HEK293 (cell line): ENCODE measurements around the gene IQCB1.

Source experiments
- KLF1 ChIP-seq: fragments of 450-650 bp; formaldehyde crosslinking; IDR thresholded peaks from 2 replicates; pipeline ENCODE4 v1.5.1; 2016; ENCODE audit warnings: missing biosample characterization, missing genetic modification characterization
- SP2 ChIP-seq: fragments of 450-650 bp; formaldehyde crosslinking; IDR thresholded peaks from 2 replicates; pipeline ENCODE4 v1.5.1; 2016; ENCODE audit warnings: missing biosample characterization, missing genetic modification characterization
- TRIM28 ChIP-seq: IDR thresholded peaks from 2 replicates; pipeline ENCODE4 v1.6.1; 2011; ENCODE audit warnings: low read length, control low read depth, borderline replicate concordance
- ZNF48 ChIP-seq: fragments of 450-650 bp; formaldehyde crosslinking; IDR thresholded peaks from 2 replicates; pipeline ENCODE4 v1.5.1; 2016; ENCODE audit warnings: missing biosample characterization, missing genetic modification characterization
- ZNF585B ChIP-seq: fragments of 450-650 bp; formaldehyde crosslinking; IDR thresholded peaks from 2 replicates; pipeline ENCODE4 v1.5.1; 2016; ENCODE audit warnings: missing biosample characterization, missing genetic modification characterization
- TF ChIP-seq, protein P1 (sequence below): fragments of 450-650 bp; formaldehyde crosslinking; IDR thresholded peaks from 2 replicates; pipeline ENCODE4 v1.5.1; 2016; ENCODE audit warnings: missing biosample characterization, missing genetic modification characterization

DNA sequence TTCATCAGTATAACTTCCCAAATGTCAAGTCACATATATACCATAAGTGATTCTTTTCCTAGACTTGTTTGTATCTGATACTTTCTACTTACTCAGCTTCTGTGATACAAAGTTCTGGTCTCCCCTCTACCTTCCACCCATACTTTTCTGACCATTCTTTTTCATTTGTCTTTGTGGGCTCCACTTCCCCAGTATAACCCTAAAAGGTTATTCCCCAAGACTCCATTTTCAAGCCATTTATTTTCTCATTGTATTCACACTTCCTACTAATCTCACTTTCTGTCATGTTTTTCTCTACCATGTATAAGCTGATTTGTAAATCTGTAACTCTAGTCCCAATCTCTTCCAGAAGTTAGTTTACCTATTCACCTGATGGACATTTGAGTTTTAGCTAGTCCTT, 34.0 kb downstream of the IQCB1 start:
- TF ChIP-seq, protein P1, sequence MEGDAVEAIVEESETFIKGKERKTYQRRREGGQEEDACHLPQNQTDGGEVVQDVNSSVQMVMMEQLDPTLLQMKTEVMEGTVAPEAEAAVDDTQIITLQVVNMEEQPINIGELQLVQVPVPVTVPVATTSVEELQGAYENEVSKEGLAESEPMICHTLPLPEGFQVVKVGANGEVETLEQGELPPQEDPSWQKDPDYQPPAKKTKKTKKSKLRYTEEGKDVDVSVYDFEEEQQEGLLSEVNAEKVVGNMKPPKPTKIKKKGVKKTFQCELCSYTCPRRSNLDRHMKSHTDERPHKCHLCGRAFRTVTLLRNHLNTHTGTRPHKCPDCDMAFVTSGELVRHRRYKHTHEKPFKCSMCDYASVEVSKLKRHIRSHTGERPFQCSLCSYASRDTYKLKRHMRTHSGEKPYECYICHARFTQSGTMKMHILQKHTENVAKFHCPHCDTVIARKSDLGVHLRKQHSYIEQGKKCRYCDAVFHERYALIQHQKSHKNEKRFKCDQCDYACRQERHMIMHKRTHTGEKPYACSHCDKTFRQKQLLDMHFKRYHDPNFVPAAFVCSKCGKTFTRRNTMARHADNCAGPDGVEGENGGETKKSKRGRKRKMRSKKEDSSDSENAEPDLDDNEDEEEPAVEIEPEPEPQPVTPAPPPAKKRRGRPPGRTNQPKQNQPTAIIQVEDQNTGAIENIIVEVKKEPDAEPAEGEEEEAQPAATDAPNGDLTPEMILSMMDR, result no peak
- TF ChIP-seq KLF1 (tag by site-specific recombination) (no peak), ZNF48 (no peak), TRIM28 (no peak), SP2 (tag by site-specific recombination) (no peak), ZNF585B (tag by site-specific recombination) (no peak)
